ENCODE measurements around the gene CNNM2. TPM values are rescaled to one million over a fixed set of nuclear protein-coding genes. Genes with fewer than 3 reads are reported as not detected.
A peak's percentile ranks its signal among the peaks of the same experiment; 100 is the strongest.
"Not testable (repeated sequence)": the region's sequence is repeated elsewhere in the genome, so short reads cannot be mapped to it uniquely, and the experiment has no call there.

CNNM2 gene
- total RNA-seq, 6 experiments from 2014 or later = 5.2 to 7.6 (median 6.5) TPM

DNA sequence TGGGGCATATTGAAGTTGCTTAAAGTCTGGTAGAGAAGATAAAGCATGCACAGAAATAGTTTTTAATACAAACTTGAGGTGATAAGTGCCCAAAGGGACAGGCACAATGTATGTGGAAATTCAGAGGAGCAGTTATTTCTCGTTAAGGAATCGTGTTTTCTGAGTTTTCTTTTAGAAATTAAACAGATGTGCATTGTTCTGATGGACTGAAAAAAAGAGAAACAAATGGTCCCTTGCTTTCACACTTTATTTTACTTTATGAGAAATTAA lies 45.6 kb downstream of the CNNM2 start:
- Histone ChIP-seq H3K27ac (no peak overlapping the region), H3K27me3 (no peaks in the 10 kb centered on the region), H3K36me3 (no peaks in the 10 kb centered on the region), H3K4me1 (peaks cover 0 to 21% (median 0%) of the 10 kb centered on the region in 4 donors), H3K4me3 (no peak overlapping the region), H3K9me3 (no peaks in the 10 kb centered on the region)
- TF ChIP-seq CTCF (IDR thresholded peaks at IDR 0.05) = no peak
- TF ChIP-seq POLR2A (IDR thresholded peaks at IDR 0.05) = no peak
- intact Hi-C loops (cut with DNase I) = no loop called here
- WGBS (ENCODE audit: insufficient coverage, low coverage, low lambda C conversion rate, missing lambda C conversion rate) = 82% methylated on average over 2 of the region's 2 CpGs
- DNase-seq (no peak), ATAC-seq (no peak)

DNA sequence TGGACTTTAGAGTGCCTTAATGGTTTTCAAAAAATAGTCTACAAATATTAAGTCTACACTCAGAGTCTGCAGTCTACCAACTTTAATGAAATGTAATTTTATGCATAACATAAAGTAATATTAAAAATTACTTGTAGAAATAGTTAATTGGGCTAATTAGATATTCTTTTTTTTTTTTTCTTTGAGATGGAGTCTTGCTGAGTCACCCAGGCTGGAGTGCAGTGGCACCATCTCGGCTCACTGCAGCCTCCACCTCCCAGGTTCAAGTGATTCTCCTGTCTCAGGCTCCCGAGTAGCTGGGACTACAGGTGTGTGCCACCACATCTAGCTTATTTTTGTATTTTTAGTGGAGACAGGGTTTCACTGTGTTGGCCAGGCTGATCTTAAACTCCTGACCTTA lies 46.0 kb downstream of the CNNM2 start:
- peaks cover 0 to 21% (median 0%) of the 10 kb centered on the region in 4 donors for H3K4me1 ChIP-seq
- intact Hi-C loops (cut with DNase I); H3K27ac ChIP-seq; H3K27me3 ChIP-seq; H3K4me3 ChIP-seq; ATAC-seq; H3K36me3 ChIP-seq; DNase-seq; H3K9me3 ChIP-seq: not testable (repeated sequence)
- 90% methylated on average over 2 of the region's 2 CpGs for WGBS (ENCODE audit: insufficient coverage, low coverage, low lambda C conversion rate, missing lambda C conversion rate)

- Histone ChIP-seq H3K9me3 (no peaks in the 10 kb centered on the region), H3K27ac (no peak overlapping the region), H3K27me3 (no peaks in the 10 kb centered on the region), H3K4me3 (no peak overlapping the region), H3K36me3 (no peaks in the 10 kb centered on the region), H3K4me1 (peaks cover 0 to 21% (median 0%) of the 10 kb centered on the region in 4 donors)
- ATAC-seq (peak in 1 of 4 donors; percentile 10), DNase-seq (no peak)
- 95% methylated on average over 8 of the region's 8 CpGs for WGBS (ENCODE audit: insufficient coverage, low coverage, low lambda C conversion rate, missing lambda C conversion rate)
- intact Hi-C loops (cut with DNase I) = no loop called here
- TF ChIP-seq POLR2A (IDR thresholded peaks at IDR 0.05) (no peak), CTCF (IDR thresholded peaks at IDR 0.05) (no peak)
Observed at GRCh38 chr10:102964713-102965112, 46.6 kb downstream of the CNNM2 start.

- Histone ChIP-seq H3K4me3 (no peak overlapping the region), H3K27me3 (no peaks in the 10 kb centered on the region), H3K9me3 (no peaks in the 10 kb centered on the region), H3K36me3 (no peaks in the 10 kb centered on the region), H3K27ac (peak overlapping the region in 2 of 3 donors; percentile 20 to 41), H3K4me1 (peaks cover 0 to 21% (median 0%) of the 10 kb centered on the region in 4 donors)
- intact Hi-C loops (cut with DNase I) = no loop called here
- ATAC-seq = peak; percentile 62 to 84 (median 80)
- no peak for DNase-seq
- TF ChIP-seq CTCF (IDR thresholded peaks at IDR 0.05) (no peak), POLR2A (IDR thresholded peaks at IDR 0.05) (no peak)
- 47% methylated on average over 7 of the region's 7 CpGs for WGBS (ENCODE audit: insufficient coverage, low coverage, low lambda C conversion rate, missing lambda C conversion rate)
Observed at GRCh38 chr10:102965311-102965851, 47.3 kb downstream of the CNNM2 start.

- H3K9me3 ChIP-seq = no peaks in the 10 kb centered on the region
- TF ChIP-seq POLR2A (IDR thresholded peaks at IDR 0.05) (no peak), CTCF (IDR thresholded peaks at IDR 0.05) (no peak)
- H3K4me1 ChIP-seq = peaks cover 0 to 21% (median 0%) of the 10 kb centered on the region in 4 donors
- DNase-seq = no peak
- no peak overlapping the region for H3K27ac ChIP-seq
- H3K4me3 ChIP-seq = no peak overlapping the region
- H3K36me3 ChIP-seq = no peaks in the 10 kb centered on the region
- no peak for ATAC-seq
- no peaks in the 10 kb centered on the region for H3K27me3 ChIP-seq
- intact Hi-C loops (cut with DNase I) = no loop called here
Observed at GRCh38 chr10:102967123-102967522, 49.0 kb downstream of the CNNM2 start.

All from right lobe of liver (tissue), 6 donors.